Sigmoid colon (tissue), 7 donors: Measurements from ENCODE around the gene CBX6. TPM values are rescaled to one million over a fixed set of nuclear protein-coding genes. Genes with fewer than 3 reads are reported as not detected.

Experiments used
- DNase-seq: peaks from one replicate; pipeline ENCODE4 v3.0.0-alpha.2; 2019
- H3K27ac ChIP-seq, 4 donors: fragments of 200-600 bp; sonication (generic); one replicate each; pipeline ENCODE4 v1.5.1; 2016 to 2019; ENCODE audit warnings: mild to moderate bottlenecking in 1 of 4
- H3K27me3 ChIP-seq, 3 donors: fragments of 200-600 bp; sonication (generic); one replicate each; pipeline ENCODE4 v1.5.1; 2019; ENCODE audit warnings: mild to moderate bottlenecking in 1 of 3
- H3K36me3 ChIP-seq, 4 donors: fragments of 200-600 bp; sonication (generic); one replicate each; pipeline ENCODE4 v1.5.1; 2016 to 2019
- H3K4me1 ChIP-seq, 4 donors: fragments of 200-600 bp; sonication (generic); one replicate each; pipeline ENCODE4 v1.5.1; 2017 to 2019
- H3K4me3 ChIP-seq, 4 donors: fragments of 200-600 bp; sonication (generic); one replicate each; pipeline ENCODE4 v1.5.1; 2017 to 2019; ENCODE audit warnings: mild to moderate bottlenecking in 2 of 4, moderate library complexity in 1 of 4
- H3K9me3 ChIP-seq, 4 donors: fragments of 200-600 bp in 3 of 4; sonication (generic) in 3 of 4; one replicate each; pipeline versions ENCODE4 v1.5.1 to v1.6.1; 2013 to 2019
- CTCF ChIP-seq, 4 experiments: fragments of 450-650 bp in 3 of 4; fragments of 200-600 bp in 1 of 4; IDR thresholded peaks; one replicate each; pipeline ENCODE4 v1.5.1; 2016 to 2019; ENCODE audit warnings: antibody characterized with exemption in 4 of 4, mild to moderate bottlenecking in 3 of 4, moderate library complexity in 2 of 4
- EP300 ChIP-seq, 4 donors: sonication (generic); formaldehyde crosslinking; IDR thresholded peaks; one replicate each; pipeline ENCODE4 v1.6.1; 2017; ENCODE audit warnings: antibody characterized with exemption in 4 of 4
- POLR2A ChIP-seq, 2 donors: fragments of 450-650 bp; IDR thresholded peaks; one replicate each; pipeline ENCODE4 v1.6.1; 2016; ENCODE audit warnings: antibody characterized with exemption in 2 of 2, mild to moderate bottlenecking in 2 of 2, moderate library complexity in 2 of 2
- POLR2AphosphoS5 ChIP-seq, 4 donors: sonication (generic); formaldehyde crosslinking; IDR thresholded peaks; one replicate each; pipeline ENCODE4 v1.6.1; 2017; ENCODE audit warnings: antibody characterized with exemption in 4 of 4
- whole genome bisulfite sequencing, 2 donors: extraction: QIAGEN DNeasy Blood & Tissue Kit; methylation state at CpG; one replicate each; pipeline ENCODE4 v1.1.7; 2013; 5-methylcytosine and 5-hydroxymethylcytosine counted together
- intact Hi-C: fragments of 100-400 bp; cut with DNase I; formaldehyde crosslinking; loops from one replicate; pipeline ENCODE4 v1.15.1; 2023
- polyA plus RNA-seq, 3 donors: library from polyadenylated mRNA; stranded (reverse); fragments of 200-250 nt; gene quantifications; one replicate each; pipeline ENCODE4 v1.2.3, GENCODE V29; 2013
- total RNA-seq, 4 donors: library from RNA; depleted of rRNA; stranded (reverse); fragments of >200 nt; gene quantifications; one replicate each; pipeline ENCODE4 v1.1.0, GENCODE V29; 2016
- donor health status: healthy with polysubstance abuse.
- donor health status: Bipolar disorder and iron deficiency.
- donor health status: healthy.

CBX6 gene
- total and polyA plus RNA-seq, 7 donors, result 4.2 to 90.6 (median 47.2) TPM

GRCh38 chr22:38823637-38824036, 48.4 kb downstream of the CBX6 start:
- H3K27ac ChIP-seq, result no peak overlapping the region
- peak; percentile 21 for DNase-seq
- H3K9me3 ChIP-seq, result no peaks in the 10 kb centered on the region
- TF ChIP-seq CTCF (IDR thresholded peaks at IDR 0.05) (no peak), POLR2A (IDR thresholded peaks at IDR 0.05) (no peak), POLR2AphosphoS5 (IDR thresholded peaks at IDR 0.05) (no peak), EP300 (IDR thresholded peaks at IDR 0.05) (no peak)
- 82 to 86% methylated on average over 2 of the region's 2 CpGs for WGBS, 2 donors
- intact Hi-C loops, result no loop called here
- H3K36me3 ChIP-seq, result no peaks in the 10 kb centered on the region
- H3K27me3 ChIP-seq, result no peaks in the 10 kb centered on the region
- no peak overlapping the region for H3K4me3 ChIP-seq
- H3K4me1 ChIP-seq, result no peaks in the 10 kb centered on the region

- no peaks in the 10 kb centered on the region for H3K4me1 ChIP-seq
- H3K27me3 ChIP-seq, result no peaks in the 10 kb centered on the region
- intact Hi-C loops, result no loop called here
- H3K27ac ChIP-seq, result no peak overlapping the region
- H3K36me3 ChIP-seq, result no peaks in the 10 kb centered on the region
- TF ChIP-seq EP300 (IDR thresholded peaks at IDR 0.05), result no peak
- TF ChIP-seq POLR2A (IDR thresholded peaks at IDR 0.05), result no peak
- TF ChIP-seq POLR2AphosphoS5 (IDR thresholded peaks at IDR 0.05), result no peak
- TF ChIP-seq CTCF (IDR thresholded peaks at IDR 0.05), result no peak
- no peaks in the 10 kb centered on the region for H3K9me3 ChIP-seq
- DNase-seq, result peak; percentile 40
- 91% methylated on average over 4 of the region's 4 CpGs for WGBS, 2 donors
- H3K4me3 ChIP-seq, result no peak overlapping the region
These were observed 48.9 kb downstream of the CBX6 start for GRCh38 chr22:38823076-38823475.

- no peak overlapping the region for H3K27ac ChIP-seq
These were observed 52.0 kb downstream of the CBX6 start for GRCh38 chr22:38820020-38820419.

GRCh38 chr22:38819387-38819940, 52.6 kb downstream of the CBX6 start:
- Histone ChIP-seq H3K27me3 (no peaks in the 10 kb centered on the region), H3K36me3 (no peaks in the 10 kb centered on the region), H3K4me3 (no peak overlapping the region), H3K27ac (no peak overlapping the region), H3K9me3 (no peaks in the 10 kb centered on the region), H3K4me1 (no peaks in the 10 kb centered on the region)
- peak; percentile 39 for DNase-seq
- WGBS, 2 donors, result 74 to 83% methylated on average over 10 of the region's 10 CpGs
- intact Hi-C loops, result no loop called here
- TF ChIP-seq EP300 (IDR thresholded peaks at IDR 0.05) (no peak), POLR2A (IDR thresholded peaks at IDR 0.05) (no peak), POLR2AphosphoS5 (IDR thresholded peaks at IDR 0.05) (no peak), CTCF (IDR thresholded peaks at IDR 0.05) (no peak)

More at GRCh38 chr22:38820020-38820419, 52.0 kb downstream of the CBX6 start:
- TF ChIP-seq CTCF (IDR thresholded peaks at IDR 0.05) (no peak), EP300 (IDR thresholded peaks at IDR 0.05) (no peak), POLR2A (IDR thresholded peaks at IDR 0.05) (no peak), POLR2AphosphoS5 (IDR thresholded peaks at IDR 0.05) (no peak)
- DNase-seq, result no peak
- Histone ChIP-seq H3K4me1 (no peaks in the 10 kb centered on the region), H3K36me3 (no peaks in the 10 kb centered on the region), H3K9me3 (no peaks in the 10 kb centered on the region), H3K4me3 (no peak overlapping the region), H3K27me3 (no peaks in the 10 kb centered on the region)
- intact Hi-C loops, result no loop called here
- WGBS, 2 donors, result 76 to 85% methylated on average over 8 of the region's 8 CpGs

GRCh38 chr22:38817196-38817595, 54.8 kb downstream of the CBX6 start:
- intact Hi-C loops, result no loop called here
- Histone ChIP-seq H3K4me1 (no peaks in the 10 kb centered on the region), H3K27me3 (no peaks in the 10 kb centered on the region), H3K27ac (no peak overlapping the region), H3K9me3 (no peaks in the 10 kb centered on the region), H3K4me3 (no peak overlapping the region), H3K36me3 (no peaks in the 10 kb centered on the region)
- TF ChIP-seq POLR2A (IDR thresholded peaks at IDR 0.05) (no peak), CTCF (IDR thresholded peaks at IDR 0.05) (no peak), EP300 (IDR thresholded peaks at IDR 0.05) (no peak), POLR2AphosphoS5 (IDR thresholded peaks at IDR 0.05) (no peak)
- WGBS, 2 donors, result 80 to 91% methylated on average over 6 of the region's 6 CpGs
- no peak for DNase-seq
